ENCODE measurements around the gene CTXN2. TPM values are rescaled to one million over a fixed set of nuclear protein-coding genes. Genes with fewer than 3 reads are reported as not detected.
A peak's percentile ranks its signal among the peaks of the same experiment; 100 is the strongest.

The CTXN2 gene
- total and polyA plus RNA-seq, 11 donors: not detected

- Histone ChIP-seq H3K4me1 (no peaks in the 10 kb centered on the region), H3K27me3 (no peaks in the 10 kb centered on the region), H3K36me3 (peaks cover 0 to 6% (median 0%) of the 10 kb centered on the region in 9 donors), H3K9me3 (peaks cover 0 to 20% (median 3%) of the 10 kb centered on the region in 12 donors), H3K27ac (no peak overlapping the region), H3K4me3 (no peak overlapping the region)
- 68 to 95% (median 83%) methylated on average over 1 of the region's 1 CpG for WGBS, 4 donors
- DNase-seq: no peak
- TF ChIP-seq POLR2A (IDR thresholded peaks at IDR 0.05) (no peak), CTCF (IDR thresholded peaks at IDR 0.05) (no peak)
- no peak for ATAC-seq
- intact Hi-C loops (cut with DNase I): no loop called here
Observed at GRCh38 chr15:48170981-48171380, 20.5 kb upstream of the CTXN2 start.

GRCh38 chr15:48175126-48175525 lies 16.3 kb upstream of the CTXN2 start:
- Histone ChIP-seq H3K4me3 (no peak overlapping the region), H3K27ac (no peak overlapping the region), H3K4me1 (peaks cover 0 to 16% (median 7%) of the 10 kb centered on the region in 12 donors), H3K36me3 (no peaks in the 10 kb centered on the region), H3K27me3 (peaks cover 0 to 15% (median 0%) of the 10 kb centered on the region in 9 donors), H3K9me3 (peaks cover 0 to 20% (median 3%) of the 10 kb centered on the region in 12 donors)
- TF ChIP-seq POLR2A (IDR thresholded peaks at IDR 0.05) (no peak), CTCF (IDR thresholded peaks at IDR 0.05) (no peak)
- WGBS, 4 donors: 90 to 97% (median 96%) methylated on average over 3 of the region's 3 CpGs
- ATAC-seq: no peak
- DNase-seq: no peak
- intact Hi-C loops (cut with DNase I): no loop called here

GRCh38 chr15:48176112-48176511 lies 15.4 kb upstream of the CTXN2 start:
- H3K27ac ChIP-seq: no peak overlapping the region
- no peak for ATAC-seq
- H3K4me3 ChIP-seq: no peak overlapping the region
- intact Hi-C loops (cut with DNase I): no loop called here
- TF ChIP-seq CTCF (IDR thresholded peaks at IDR 0.05): no peak
- no peak for TF ChIP-seq POLR2A (IDR thresholded peaks at IDR 0.05)
- no peak for DNase-seq
- H3K27me3 ChIP-seq: peaks cover 0 to 20% (median 0%) of the 10 kb centered on the region in 9 donors
- 79 to 88% (median 85%) methylated on average over 4 of the region's 4 CpGs for WGBS, 4 donors
- no peaks in the 10 kb centered on the region for H3K36me3 ChIP-seq
- H3K4me1 ChIP-seq: peaks cover 0 to 16% (median 7%) of the 10 kb centered on the region in 12 donors
- peaks cover 0 to 20% (median 3%) of the 10 kb centered on the region in 12 donors for H3K9me3 ChIP-seq

GRCh38 chr15:48176957-48177356 lies 14.5 kb upstream of the CTXN2 start:
- intact Hi-C loops (cut with DNase I): no loop called here
- H3K27ac ChIP-seq: peak overlapping the region in 4 of 12 donors; percentile 70 to 91 (median 79)
- H3K4me3 ChIP-seq: peak overlapping the region in 10 of 12 donors; percentile 58 to 72 (median 68)
- no peak for DNase-seq
- peaks cover 0 to 16% (median 7%) of the 10 kb centered on the region in 12 donors for H3K4me1 ChIP-seq
- peaks cover 0 to 18% (median 3%) of the 10 kb centered on the region in 12 donors for H3K9me3 ChIP-seq
- TF ChIP-seq POLR2A (IDR thresholded peaks at IDR 0.05) (no peak), CTCF (IDR thresholded peaks at IDR 0.05) (no peak)
- WGBS, 4 donors: 60 to 77% (median 76%) methylated on average over 2 of the region's 2 CpGs
- H3K27me3 ChIP-seq: peaks cover 0 to 20% (median 0%) of the 10 kb centered on the region in 9 donors
- no peaks in the 10 kb centered on the region for H3K36me3 ChIP-seq
- ATAC-seq: peak in 1 of 4 donors; percentile 4

All from heart left ventricle (tissue), 16 donors.